Mammary epithelial cell (primary cell): ENCODE measurements around the gene SOX1.

Experiments used
- CTCF ChIP-seq, 2 donors: IDR thresholded peaks in 1 of 2; conservative IDR thresholded peaks in 1 of 2; 2 replicates each; pipeline ENCODE4 v1.5.1; 2011 to 2012; ENCODE audit warnings: inconsistent platforms in 2 of 2, low read length in 2 of 2, mild to moderate bottlenecking in 2 of 2, control low read depth in 1 of 2, low read depth in 1 of 2; ENCODE audit not compliant: insufficient read depth in 1 of 2; ENCODE audit errors: extremely low read depth in 1 of 2
- EZH2 ChIP-seq: IDR thresholded peaks from 2 replicates; pipeline ENCODE4 v1.6.1; 2012; ENCODE audit warnings: low read length, inconsistent platforms, borderline replicate concordance

DNA sequence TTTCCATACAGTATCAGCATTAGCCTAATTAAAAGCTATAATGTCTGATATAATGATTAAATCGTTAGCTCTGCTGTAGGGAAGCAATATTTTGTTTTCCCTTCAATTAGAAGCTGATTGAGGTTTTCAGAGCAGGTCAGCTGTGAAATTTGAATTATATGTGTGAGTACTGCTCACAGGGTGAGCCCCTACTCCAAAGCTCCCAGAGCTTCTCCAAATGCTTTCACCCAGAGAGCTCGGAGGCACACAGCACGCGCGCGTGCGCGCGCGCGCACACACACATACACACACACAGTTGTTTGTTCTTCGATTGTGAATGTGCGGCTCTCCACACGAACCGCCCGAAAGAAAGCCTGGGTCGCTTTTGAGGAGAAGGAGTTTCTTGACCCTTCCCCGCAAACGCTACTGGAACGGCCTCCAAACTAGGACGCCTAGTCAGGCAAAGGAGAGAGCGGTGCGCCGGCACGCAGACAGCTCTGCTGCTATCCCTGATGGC lies 4.8 kb upstream of the SOX1 start:
- TF ChIP-seq CTCF (conservative IDR thresholded peaks at IDR 0.05 in 1 of 2, IDR thresholded peaks at IDR 0.05 in 1 of 2; ENCODE audit: extremely low read depth in 1 of 2, insufficient read depth in 1 of 2, low read depth in 1 of 2, low read length in 2 of 2) (no peak), EZH2 (no peak)
